Measurements from ENCODE around the gene PPP1R37.
A peak's percentile ranks its signal among the peaks of the same experiment; 100 is the strongest.
"Not testable (repeated sequence)": the region's sequence is repeated elsewhere in the genome, so short reads cannot be mapped to it uniquely, and the experiment has no call there.

The PPP1R37 gene

GRCh38 chr19:45097450-45097775 is 4.4 kb downstream of the PPP1R37 start:
- DNase-seq: no peak

GRCh38 chr19:45097776-45098520 is 5.0 kb downstream of the PPP1R37 start:
- no peak for DNase-seq

- DNase-seq: no peak
Measured at GRCh38 chr19:45098521-45099466, 5.8 kb downstream of the PPP1R37 start.

GRCh38 chr19:45099467-45100191 is 6.7 kb downstream of the PPP1R37 start:
- no peak for DNase-seq

- no peak for DNase-seq
Measured at GRCh38 chr19:45100201-45100600, 7.2 kb downstream of the PPP1R37 start.

- no peak for DNase-seq
Measured at GRCh38 chr19:45100846-45101252, 7.9 kb downstream of the PPP1R37 start.

- no peak for DNase-seq
Measured at GRCh38 chr19:45101806-45102205, 8.8 kb downstream of the PPP1R37 start.

- DNase-seq: no peak
Measured at GRCh38 chr19:45102481-45102880, 9.5 kb downstream of the PPP1R37 start.

GRCh38 chr19:45103156-45103507 is 10.2 kb downstream of the PPP1R37 start:
- DNase-seq: peak; percentile 20 to 33

GRCh38 chr19:45103508-45104319 is 10.7 kb downstream of the PPP1R37 start:
- no peak for DNase-seq

- no peak for DNase-seq
Measured at GRCh38 chr19:45104658-45105349, 11.8 kb downstream of the PPP1R37 start.

GRCh38 chr19:45106363-45106762 is 13.4 kb downstream of the PPP1R37 start:
- DNase-seq: not testable (repeated sequence)

GRCh38 chr19:45107621-45108150 is 14.7 kb downstream of the PPP1R37 start:
- DNase-seq: no peak

- no peak for DNase-seq
Measured at GRCh38 chr19:45110851-45111266, 17.9 kb downstream of the PPP1R37 start.

- DNase-seq: no peak
Measured at GRCh38 chr19:45112111-45112827, 19.3 kb downstream of the PPP1R37 start.

GRCh38 chr19:45113628-45114027 is 20.6 kb downstream of the PPP1R37 start:
- DNase-seq: no peak

- no peak for DNase-seq
Measured at GRCh38 chr19:45114116-45114515, 21.1 kb downstream of the PPP1R37 start.

- no peak for DNase-seq
Measured at GRCh38 chr19:45115809-45116615, 23.0 kb downstream of the PPP1R37 start.

- DNase-seq: peak; percentile 44 to 59
Measured at GRCh38 chr19:45117167-45117594, 24.2 kb downstream of the PPP1R37 start.

GRCh38 chr19:45117671-45118070 is 24.7 kb downstream of the PPP1R37 start:
- no peak for DNase-seq
